Measurements from ENCODE around the gene RAD23A.
A peak's percentile ranks its signal among the peaks of the same experiment; 100 is the strongest.
"Not testable (repeated sequence)": the region's sequence is repeated elsewhere in the genome, so short reads cannot be mapped to it uniquely, and the experiment has no call there.

Gene RAD23A

DNA sequence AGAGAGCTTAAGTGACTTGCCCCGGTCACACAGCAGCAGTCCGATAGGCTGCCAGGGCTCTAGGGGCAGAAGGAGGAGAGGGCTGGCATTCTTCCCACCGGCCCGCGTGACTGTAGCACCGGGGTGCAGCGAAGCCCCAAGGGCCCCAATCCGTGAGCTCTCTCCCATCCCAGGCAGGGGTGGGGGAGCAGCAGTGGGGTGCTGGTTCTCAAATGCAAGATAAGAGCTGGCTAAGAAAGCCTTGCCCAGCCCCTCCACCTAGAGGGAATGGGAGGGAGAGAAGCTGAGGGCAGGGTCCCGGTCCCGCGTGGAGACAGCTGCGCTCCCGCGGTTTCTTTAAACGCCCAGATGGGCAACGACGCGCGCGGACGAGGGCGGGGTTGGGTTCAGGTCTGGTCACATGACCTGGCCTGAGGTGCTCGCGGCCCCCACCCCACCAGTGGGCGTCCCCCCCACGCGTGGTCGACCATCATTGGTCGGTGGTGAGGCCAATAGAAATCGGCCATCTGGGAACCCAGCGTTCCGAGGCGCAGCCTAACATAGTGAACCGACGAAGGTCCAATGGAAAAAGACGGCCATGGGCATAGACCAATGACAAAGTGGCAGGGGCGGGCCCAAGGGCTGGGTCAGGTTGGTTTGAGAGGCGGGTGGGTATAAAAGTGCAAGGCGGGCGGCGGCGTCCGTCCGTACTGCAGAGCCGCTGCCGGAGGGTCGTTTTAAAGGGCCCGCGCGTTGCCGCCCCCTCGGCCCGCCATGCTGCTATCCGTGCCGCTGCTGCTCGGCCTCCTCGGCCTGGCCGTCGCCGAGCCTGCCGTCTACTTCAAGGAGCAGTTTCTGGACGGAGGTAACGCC, 7.5 kb upstream of the RAD23A start, which contains the start of gene CALR:
CALR (plus strand) TSS at position 683 of the 852 bp plus-strand sequence; CDS start at position 754, 71 bp downstream.
- DNase-seq, result peak; percentile 99

- DNase-seq, result peak; percentile 49
Measured at GRCh38 chr19:12938779-12939601, 6.7 kb upstream of the RAD23A start.

- DNase-seq, result no peak
Measured at GRCh38 chr19:12939975-12940423, 5.7 kb upstream of the RAD23A start.

DNA sequence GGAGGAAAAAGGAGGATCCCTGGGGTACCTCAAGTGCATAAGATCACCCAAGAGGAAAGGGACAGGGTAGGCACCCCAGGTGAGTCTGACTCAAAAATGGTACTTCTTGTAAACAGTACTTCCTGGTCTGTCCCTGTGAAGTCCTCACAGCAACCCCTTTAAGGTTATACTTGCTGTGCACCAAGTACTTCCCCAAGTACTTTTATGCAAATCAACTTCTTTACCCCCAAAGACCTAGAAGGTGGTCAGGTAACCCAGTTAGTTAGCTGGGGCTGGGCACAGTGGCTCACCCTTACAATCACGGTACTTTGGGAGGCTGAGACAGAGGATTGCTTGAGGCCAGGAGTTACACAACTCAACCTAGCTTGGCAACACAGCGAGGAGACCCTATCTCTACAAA, 4.8 kb upstream of the RAD23A start:
- no peak for DNase-seq

GRCh38 chr19:12943437-12944044, 2.1 kb upstream of the RAD23A start:
- no peak for DNase-seq

GRCh38 chr19:12944104-12944674, 1.5 kb upstream of the RAD23A start:
- no peak for DNase-seq

GRCh38 chr19:12946092-12946721, 545 bp downstream of the RAD23A start:
- DNase-seq, result peak; percentile 78

DNA sequence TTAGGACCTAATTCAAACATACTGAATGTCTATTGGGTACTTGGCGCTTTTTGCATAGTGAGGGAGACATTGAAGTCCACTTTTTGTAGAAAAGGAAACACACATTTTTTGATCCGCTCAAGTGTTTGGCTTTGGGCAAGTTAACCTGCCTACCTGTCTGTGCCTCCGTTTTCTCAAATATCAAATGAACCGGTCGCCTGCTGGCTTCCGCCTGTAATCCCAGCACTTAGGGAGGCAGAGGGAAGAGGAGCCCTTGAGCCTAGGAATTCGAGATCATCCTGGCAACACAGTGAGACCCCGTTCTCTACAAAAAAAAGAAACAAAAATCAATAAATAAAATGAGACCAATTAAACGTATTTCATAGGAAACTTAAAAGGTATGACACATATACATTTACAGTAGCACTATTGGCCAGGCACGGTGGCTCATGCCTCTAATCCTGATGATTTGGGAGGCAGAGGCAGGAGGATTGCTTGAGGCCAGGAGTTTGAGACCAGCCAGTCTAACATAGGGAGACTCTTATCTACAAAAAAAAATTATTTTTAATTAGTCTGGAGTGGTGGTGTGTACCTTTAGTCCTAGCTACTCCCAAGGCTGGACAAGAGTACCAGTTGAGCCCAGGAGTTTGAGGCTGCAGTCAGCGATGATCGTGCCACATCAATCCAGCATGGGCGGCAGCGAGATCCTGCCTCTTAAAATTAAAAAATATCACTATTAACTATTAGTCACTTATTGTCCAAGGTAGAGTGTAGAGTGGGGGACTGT, 1.3 kb downstream of the RAD23A start:
- DNase-seq, result no peak

DNA sequence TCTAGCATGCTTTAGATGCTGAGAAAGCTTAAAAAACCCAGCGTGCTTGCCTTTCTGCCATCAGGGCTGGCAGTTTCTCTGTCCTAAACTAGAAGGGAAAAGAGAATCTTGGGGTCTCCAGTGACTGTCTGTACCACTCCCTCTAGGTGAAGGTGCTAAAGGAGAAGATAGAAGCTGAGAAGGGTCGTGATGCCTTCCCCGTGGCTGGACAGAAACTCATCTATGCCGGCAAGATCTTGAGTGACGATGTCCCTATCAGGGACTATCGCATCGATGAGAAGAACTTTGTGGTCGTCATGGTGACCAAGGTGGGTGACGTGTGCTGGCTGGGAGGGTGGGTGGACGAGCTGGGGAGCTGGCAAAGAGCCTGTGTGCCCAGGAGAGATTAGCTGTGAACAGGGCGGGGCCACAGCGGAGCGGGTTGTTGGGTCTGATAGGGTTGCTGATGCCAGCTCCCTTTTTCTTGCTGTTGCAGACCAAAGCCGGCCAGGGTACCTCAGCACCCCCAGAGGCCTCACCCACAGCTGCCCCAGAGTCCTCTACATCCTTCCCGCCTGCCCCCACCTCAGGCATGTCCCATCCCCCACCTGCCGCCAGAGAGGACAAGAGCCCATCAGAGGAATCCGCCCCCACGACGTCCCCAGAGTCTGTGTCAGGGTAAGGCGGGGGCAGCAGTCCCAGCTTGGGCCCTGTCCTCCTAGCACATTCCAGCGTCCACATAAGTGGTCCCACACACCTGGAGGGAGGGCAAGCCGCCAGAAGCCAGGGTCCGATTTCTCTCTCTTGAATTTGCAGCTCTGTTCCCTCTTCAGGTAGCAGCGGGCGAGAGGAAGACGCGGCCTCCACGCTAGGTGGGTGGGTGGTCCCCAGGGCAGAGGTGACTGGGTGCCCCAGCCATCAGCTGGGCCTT, 2.3 kb downstream of the RAD23A start:
- no peak for DNase-seq

DNA sequence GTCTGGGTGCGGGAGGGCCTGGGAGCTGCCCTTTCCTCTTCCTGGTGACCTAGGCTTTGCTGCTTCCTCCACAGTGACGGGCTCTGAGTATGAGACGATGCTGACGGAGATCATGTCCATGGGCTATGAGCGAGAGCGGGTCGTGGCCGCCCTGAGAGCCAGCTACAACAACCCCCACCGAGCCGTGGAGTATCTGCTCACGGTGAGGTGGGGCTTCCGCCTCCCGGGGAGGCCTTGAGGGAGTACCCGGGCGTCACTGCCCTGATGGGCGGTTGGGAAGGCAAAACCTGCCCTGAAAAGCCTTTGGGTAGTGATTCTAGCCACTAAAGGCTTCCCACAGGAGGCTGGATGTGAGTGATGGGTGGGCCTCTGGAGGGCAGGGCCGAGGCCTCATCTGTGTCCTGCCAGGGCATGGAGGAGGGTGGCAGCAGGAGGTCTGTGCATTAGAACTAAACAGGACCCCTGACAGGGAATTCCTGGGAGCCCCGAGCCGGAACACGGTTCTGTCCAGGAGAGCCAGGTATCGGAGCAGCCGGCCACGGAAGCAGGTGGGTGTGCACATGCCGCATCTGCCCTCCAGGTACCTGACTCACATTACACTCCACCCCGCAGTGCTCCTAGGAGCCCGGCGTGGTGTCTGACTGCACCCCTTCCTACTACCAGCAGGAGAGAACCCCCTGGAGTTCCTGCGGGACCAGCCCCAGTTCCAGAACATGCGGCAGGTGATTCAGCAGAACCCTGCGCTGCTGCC, 3.1 kb downstream of the RAD23A start:
- DNase-seq, result no peak

- DNase-seq, result no peak
Measured at GRCh38 chr19:12949363-12950283, 4.0 kb downstream of the RAD23A start.

- not testable (repeated sequence) for DNase-seq
Measured at GRCh38 chr19:12952050-12952449, 6.4 kb downstream of the RAD23A start.

- no peak for DNase-seq
Measured at GRCh38 chr19:12952488-12953137, 7.0 kb downstream of the RAD23A start.

DNA sequence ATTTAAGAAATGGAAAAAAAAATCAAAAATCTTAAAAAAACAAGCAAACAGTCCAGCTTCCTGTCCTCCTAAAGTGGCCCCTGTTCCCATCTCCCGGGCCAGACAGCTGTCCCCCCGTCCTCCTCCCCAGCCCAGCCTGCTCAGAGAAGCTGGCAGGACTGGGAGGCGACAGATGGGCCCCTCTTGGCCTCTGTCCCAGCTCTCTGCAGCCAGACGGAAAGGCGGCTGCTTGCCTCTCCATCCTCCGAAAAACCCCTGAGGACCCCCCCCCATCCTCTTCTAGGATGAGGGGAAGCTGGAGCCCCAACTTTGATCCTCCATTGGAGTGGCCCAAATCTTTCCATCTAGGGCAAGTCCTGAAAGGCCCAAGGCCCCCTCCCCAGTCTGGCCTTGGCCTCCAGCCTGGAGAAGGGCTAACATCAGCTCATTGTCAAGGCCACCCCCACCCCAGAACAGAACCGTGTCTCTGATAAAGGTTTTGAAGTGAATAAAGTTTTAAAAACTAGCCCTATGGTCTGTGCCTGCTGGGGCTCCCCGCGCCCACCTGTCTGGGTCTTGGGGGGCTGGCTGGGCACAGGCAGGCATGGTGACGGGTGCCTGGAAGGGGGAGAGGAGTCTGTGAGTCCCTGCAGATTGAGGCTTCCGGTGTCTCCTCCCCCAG, 7.6 kb downstream of the RAD23A start:
- DNase-seq, result no peak

DNA sequence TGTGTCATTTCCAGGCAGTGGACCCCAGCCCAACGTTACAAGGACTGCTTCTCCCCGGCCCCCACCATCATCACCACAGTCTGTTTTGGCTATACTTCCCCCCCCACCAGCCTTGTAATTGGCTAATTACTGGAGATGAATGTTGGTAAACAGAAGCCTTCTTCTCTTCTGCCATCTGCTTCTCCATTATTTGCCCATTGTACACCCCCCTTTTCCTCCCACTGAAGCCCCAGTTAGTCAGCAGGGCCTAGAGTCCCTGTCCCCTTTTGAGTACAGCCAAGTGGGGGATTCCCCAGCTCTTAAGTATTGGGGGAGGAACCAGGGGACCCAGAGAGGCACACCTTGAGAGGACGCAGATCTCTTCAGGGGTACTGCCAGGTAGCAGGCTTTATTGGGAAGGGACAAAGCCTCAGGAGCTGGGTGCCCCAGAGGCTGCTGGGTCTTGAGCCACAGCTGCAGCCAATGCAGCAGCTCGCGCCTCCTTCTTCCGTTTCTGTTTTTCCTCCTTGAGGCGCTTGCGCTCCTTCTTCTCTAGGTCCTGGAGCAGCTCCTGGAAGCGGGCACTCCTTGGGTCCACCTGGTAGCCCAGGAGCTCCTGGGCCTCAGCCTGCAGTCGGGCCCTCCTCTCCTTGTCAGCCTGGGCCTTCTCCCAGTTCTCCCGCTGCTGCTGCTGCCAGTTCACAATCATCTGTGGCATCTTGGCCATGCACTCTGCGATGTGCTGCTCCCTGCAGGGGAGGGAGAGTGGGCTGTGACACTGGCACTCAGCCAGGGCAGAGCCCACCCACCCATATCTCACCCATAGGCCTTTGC, 8.3 kb downstream of the RAD23A start:
- DNase-seq, result no peak

- no peak for DNase-seq
Measured at GRCh38 chr19:12954612-12954962, 8.9 kb downstream of the RAD23A start.

GRCh38 chr19:12955575-12955974, 9.9 kb downstream of the RAD23A start:
- DNase-seq, result not testable (repeated sequence)
